ENCODE results near the gene CDC40. TPM values are rescaled to one million over a fixed set of nuclear protein-coding genes. Genes with fewer than 3 reads are reported as not detected.
"Not testable (repeated sequence)": the region's sequence is repeated elsewhere in the genome, so short reads cannot be mapped to it uniquely, and the experiment has no call there.

The CDC40 gene
- polyA plus RNA-seq, 4 donors = 8.9 to 19.1 (median 13.2) TPM

DNA sequence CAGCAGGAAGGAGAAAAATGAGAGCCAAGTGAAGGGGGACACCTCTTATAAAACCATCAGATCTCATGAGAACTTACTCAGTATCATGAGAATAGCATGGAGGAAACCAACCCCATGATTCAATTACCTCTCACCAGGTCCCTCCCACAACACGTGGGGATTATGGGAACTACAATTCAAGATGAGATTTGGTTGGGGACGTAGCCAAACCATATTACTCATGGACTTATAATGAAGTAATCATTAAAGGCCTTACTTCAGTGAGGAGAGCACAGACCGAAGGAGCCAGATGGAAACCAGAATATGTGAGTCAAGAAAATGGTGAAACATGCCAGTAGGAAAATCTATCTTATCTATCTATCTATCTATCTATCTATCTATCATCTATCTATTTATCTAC lies 64.4 kb downstream of the CDC40 start:
- 92 to 94% (median 92%) methylated on average over 3 of the region's 3 CpGs for WGBS, 3 donors
- H3K9me3 ChIP-seq (ENCODE audit: control insufficient read depth in 2 of 2, insufficient read depth in 1 of 2, low read depth in 1 of 2, low read length in 1 of 2); DNase-seq: not testable (repeated sequence)

GRCh38 chr6:110246378-110246777 lies 66.2 kb downstream of the CDC40 start:
- Histone ChIP-seq H3K27ac (ENCODE audit: low read depth in 1 of 3, low read length in 2 of 3) (no peak overlapping the region), H3K4me1 (ENCODE audit: control insufficient read depth in 3 of 3, insufficient read depth in 2 of 3, low read depth in 1 of 3, low read length in 2 of 3) (no peaks in the 10 kb centered on the region), H3K27me3 (ENCODE audit: control insufficient read depth in 3 of 3, insufficient read depth in 3 of 3, low read length in 3 of 3) (no peaks in the 10 kb centered on the region), H3K36me3 (ENCODE audit: control insufficient read depth in 3 of 3, insufficient read depth in 2 of 3, low read depth in 1 of 3, low read length in 3 of 3) (no peaks in the 10 kb centered on the region), H3K4me3 (ENCODE audit: low read depth in 1 of 3, low read length in 3 of 3) (no peak overlapping the region), H3K9me3 (ENCODE audit: control insufficient read depth in 2 of 2, insufficient read depth in 1 of 2, low read depth in 1 of 2, low read length in 1 of 2) (peaks cover 0 to 2% of the 10 kb centered on the region in 2 donors)
- 98 to 99% (median 98%) methylated on average over 3 of the region's 3 CpGs for WGBS, 3 donors
- FAIRE-seq (no peak), DNase-seq (no peak)

More for the DNA sequence above, 64.4 kb downstream of the CDC40 start:
- H3K27ac ChIP-seq (ENCODE audit: low read depth in 1 of 3, low read length in 2 of 3); H3K4me1 ChIP-seq (ENCODE audit: control insufficient read depth in 3 of 3, insufficient read depth in 2 of 3, low read depth in 1 of 3, low read length in 2 of 3); H3K36me3 ChIP-seq (ENCODE audit: control insufficient read depth in 3 of 3, insufficient read depth in 2 of 3, low read depth in 1 of 3, low read length in 3 of 3); FAIRE-seq; H3K4me3 ChIP-seq (ENCODE audit: low read depth in 1 of 3, low read length in 3 of 3); H3K27me3 ChIP-seq (ENCODE audit: control insufficient read depth in 3 of 3, insufficient read depth in 3 of 3, low read length in 3 of 3): not testable (repeated sequence)

DNA sequence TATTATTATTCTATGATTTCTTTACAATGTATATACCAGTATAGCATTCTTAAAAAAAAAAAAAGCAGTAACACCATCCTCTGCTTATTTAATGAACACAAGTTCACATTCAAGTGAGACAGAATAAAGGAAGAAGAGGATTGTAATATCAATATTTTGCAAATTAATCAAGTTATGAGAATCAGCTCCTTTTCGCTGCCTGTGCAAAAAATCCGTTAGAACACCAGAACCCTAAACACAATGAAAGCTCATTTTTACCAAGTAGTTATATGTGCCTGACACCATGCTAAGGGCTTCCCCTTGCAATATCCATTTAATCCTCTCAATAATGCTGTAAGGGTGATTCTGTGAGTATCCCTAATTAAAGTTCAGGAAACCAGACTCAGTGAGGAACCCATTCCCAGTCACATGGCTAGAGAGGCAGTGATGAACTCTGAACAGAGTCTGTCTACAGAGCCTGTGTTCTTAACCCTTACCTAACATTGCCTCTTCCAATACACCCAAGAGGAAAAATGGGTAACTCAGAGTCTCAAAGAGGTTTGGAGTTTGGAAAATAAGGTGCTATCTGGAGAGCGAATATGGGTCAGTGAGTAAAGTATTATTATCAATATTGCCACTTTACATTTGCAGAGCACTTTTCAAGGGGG lies 66.8 kb downstream of the CDC40 start:
- Histone ChIP-seq H3K36me3 (ENCODE audit: control insufficient read depth in 3 of 3, insufficient read depth in 2 of 3, low read depth in 1 of 3, low read length in 3 of 3) (no peaks in the 10 kb centered on the region), H3K27ac (ENCODE audit: low read depth in 1 of 3, low read length in 2 of 3) (no peak overlapping the region), H3K9me3 (ENCODE audit: control insufficient read depth in 2 of 2, insufficient read depth in 1 of 2, low read depth in 1 of 2, low read length in 1 of 2) (peaks cover 0 to 2% of the 10 kb centered on the region in 2 donors), H3K27me3 (ENCODE audit: control insufficient read depth in 3 of 3, insufficient read depth in 3 of 3, low read length in 3 of 3) (no peaks in the 10 kb centered on the region), H3K4me3 (ENCODE audit: low read depth in 1 of 3, low read length in 3 of 3) (no peak overlapping the region), H3K4me1 (ENCODE audit: control insufficient read depth in 3 of 3, insufficient read depth in 2 of 3, low read depth in 1 of 3, low read length in 2 of 3) (no peaks in the 10 kb centered on the region)
- 95 to 96% (median 95%) methylated on average over 3 of the region's 3 CpGs for WGBS, 3 donors
- no peak for DNase-seq
- FAIRE-seq = no peak

DNA sequence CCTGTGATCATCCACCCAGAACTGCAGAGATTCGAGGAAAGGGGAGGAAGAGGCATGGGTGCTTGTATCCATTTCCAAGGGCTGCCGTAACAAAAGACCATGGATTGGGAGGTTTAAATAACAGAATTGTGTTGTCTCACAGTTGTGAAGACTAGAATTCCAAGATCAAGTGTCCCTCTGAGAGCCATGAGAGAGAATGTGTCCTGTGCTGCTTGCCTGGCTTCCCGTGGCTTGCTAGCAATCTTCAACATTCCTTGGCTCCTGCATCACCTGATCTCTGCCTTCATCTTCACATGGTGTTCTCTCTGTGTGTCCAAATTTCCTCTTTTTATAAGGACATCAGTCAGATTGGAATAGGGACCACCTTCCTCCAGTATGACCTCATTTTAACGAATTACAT lies 69.8 kb downstream of the CDC40 start:
- no peak overlapping the region for H3K4me3 ChIP-seq (ENCODE audit: low read depth in 1 of 3, low read length in 3 of 3)
- WGBS, 3 donors = 74 to 90% (median 84%) methylated on average over 4 of the region's 4 CpGs
- H3K36me3 ChIP-seq (ENCODE audit: control insufficient read depth in 3 of 3, insufficient read depth in 2 of 3, low read depth in 1 of 3, low read length in 3 of 3) = no peaks in the 10 kb centered on the region
- no peak overlapping the region for H3K27ac ChIP-seq (ENCODE audit: low read depth in 1 of 3, low read length in 2 of 3)
- FAIRE-seq = no peak
- no peak for DNase-seq
- H3K9me3 ChIP-seq (ENCODE audit: control insufficient read depth in 2 of 2, insufficient read depth in 1 of 2, low read depth in 1 of 2, low read length in 1 of 2) = peaks cover 0 to 2% of the 10 kb centered on the region in 2 donors
- H3K27me3 ChIP-seq (ENCODE audit: control insufficient read depth in 3 of 3, insufficient read depth in 3 of 3, low read length in 3 of 3) = no peaks in the 10 kb centered on the region
- H3K4me1 ChIP-seq (ENCODE audit: control insufficient read depth in 3 of 3, insufficient read depth in 2 of 3, low read depth in 1 of 3, low read length in 2 of 3) = no peaks in the 10 kb centered on the region

- Histone ChIP-seq H3K9me3 (ENCODE audit: control insufficient read depth in 2 of 2, insufficient read depth in 1 of 2, low read depth in 1 of 2, low read length in 1 of 2) (peaks cover 0 to 2% of the 10 kb centered on the region in 2 donors), H3K27me3 (ENCODE audit: control insufficient read depth in 3 of 3, insufficient read depth in 3 of 3, low read length in 3 of 3) (no peaks in the 10 kb centered on the region), H3K4me1 (ENCODE audit: control insufficient read depth in 3 of 3, insufficient read depth in 2 of 3, low read depth in 1 of 3, low read length in 2 of 3) (no peaks in the 10 kb centered on the region), H3K36me3 (ENCODE audit: control insufficient read depth in 3 of 3, insufficient read depth in 2 of 3, low read depth in 1 of 3, low read length in 3 of 3) (no peaks in the 10 kb centered on the region), H3K27ac (ENCODE audit: low read depth in 1 of 3, low read length in 2 of 3) (no peak overlapping the region), H3K4me3 (ENCODE audit: low read depth in 1 of 3, low read length in 3 of 3) (no peak overlapping the region)
- WGBS, 3 donors = 80 to 86% (median 80%) methylated on average over 5 of the region's 5 CpGs
- DNase-seq (no peak), FAIRE-seq (no peak)
Observed at GRCh38 chr6:110250838-110251237, 70.6 kb downstream of the CDC40 start.

DNA sequence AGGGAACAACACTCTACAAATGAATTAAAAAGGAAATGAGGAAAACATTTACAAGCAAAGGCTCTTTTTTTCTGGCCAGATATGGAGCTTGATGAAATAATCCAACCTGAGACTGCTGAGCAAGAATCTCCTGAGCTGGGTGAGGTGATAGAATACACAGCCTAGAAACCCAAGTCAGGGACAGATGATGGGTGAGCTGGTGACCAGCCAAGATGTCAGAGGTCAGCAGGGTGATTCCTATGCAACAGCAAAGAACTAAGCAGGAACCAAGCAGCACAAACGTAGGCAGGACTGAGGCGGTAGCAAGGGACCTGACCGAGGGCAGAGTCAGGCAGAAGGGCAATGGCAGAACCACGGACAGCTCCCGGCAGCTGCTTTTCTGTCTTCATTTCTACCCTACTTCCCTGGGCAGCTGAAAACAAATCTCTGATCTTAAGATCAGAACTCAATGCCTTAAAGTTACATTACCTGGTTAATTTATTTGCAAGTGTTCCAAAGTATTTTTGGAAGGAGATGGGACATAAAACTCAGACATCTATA lies 75.1 kb downstream of the CDC40 start:
- Histone ChIP-seq H3K36me3 (ENCODE audit: control insufficient read depth in 3 of 3, insufficient read depth in 2 of 3, low read depth in 1 of 3, low read length in 3 of 3) (no peaks in the 10 kb centered on the region), H3K9me3 (ENCODE audit: control insufficient read depth in 2 of 2, insufficient read depth in 1 of 2, low read depth in 1 of 2, low read length in 1 of 2) (peaks cover 0 to 6% of the 10 kb centered on the region in 2 donors), H3K4me3 (ENCODE audit: low read depth in 1 of 3, low read length in 3 of 3) (no peak overlapping the region), H3K27me3 (ENCODE audit: control insufficient read depth in 3 of 3, insufficient read depth in 3 of 3, low read length in 3 of 3) (no peaks in the 10 kb centered on the region), H3K4me1 (ENCODE audit: control insufficient read depth in 3 of 3, insufficient read depth in 2 of 3, low read depth in 1 of 3, low read length in 2 of 3) (no peaks in the 10 kb centered on the region), H3K27ac (ENCODE audit: low read depth in 1 of 3, low read length in 2 of 3) (no peak overlapping the region)
- DNase-seq (peak; percentile 8 to 44), FAIRE-seq (no peak)
- WGBS, 3 donors = 12 to 41% (median 19%) methylated on average over 5 of the region's 5 CpGs

- Histone ChIP-seq H3K27me3 (ENCODE audit: control insufficient read depth in 3 of 3, insufficient read depth in 3 of 3, low read length in 3 of 3) (no peaks in the 10 kb centered on the region), H3K4me3 (ENCODE audit: low read depth in 1 of 3, low read length in 3 of 3) (no peak overlapping the region), H3K36me3 (ENCODE audit: control insufficient read depth in 3 of 3, insufficient read depth in 2 of 3, low read depth in 1 of 3, low read length in 3 of 3) (no peaks in the 10 kb centered on the region), H3K4me1 (ENCODE audit: control insufficient read depth in 3 of 3, insufficient read depth in 2 of 3, low read depth in 1 of 3, low read length in 2 of 3) (no peaks in the 10 kb centered on the region), H3K27ac (ENCODE audit: low read depth in 1 of 3, low read length in 2 of 3) (no peak overlapping the region), H3K9me3 (ENCODE audit: control insufficient read depth in 2 of 2, insufficient read depth in 1 of 2, low read depth in 1 of 2, low read length in 1 of 2) (peaks cover 0 to 3% of the 10 kb centered on the region in 2 donors)
- 87 to 89% (median 88%) methylated on average over 2 of the region's 2 CpGs for WGBS, 3 donors
- no peak for DNase-seq
- no peak for FAIRE-seq
Observed at GRCh38 chr6:110256366-110256765, 76.1 kb downstream of the CDC40 start.

GRCh38 chr6:110265273-110265672 lies 85.0 kb downstream of the CDC40 start:
- no peaks in the 10 kb centered on the region for H3K9me3 ChIP-seq (ENCODE audit: control insufficient read depth in 2 of 2, insufficient read depth in 1 of 2, low read depth in 1 of 2, low read length in 1 of 2)
- FAIRE-seq (no peak), DNase-seq (no peak)
- H3K27me3 ChIP-seq (ENCODE audit: control insufficient read depth in 3 of 3, insufficient read depth in 3 of 3, low read length in 3 of 3) = no peaks in the 10 kb centered on the region
- H3K4me1 ChIP-seq (ENCODE audit: control insufficient read depth in 3 of 3, insufficient read depth in 2 of 3, low read depth in 1 of 3, low read length in 2 of 3) = no peaks in the 10 kb centered on the region
- WGBS, 3 donors = 63 to 81% (median 78%) methylated on average over 3 of the region's 3 CpGs
- no peak overlapping the region for H3K4me3 ChIP-seq (ENCODE audit: low read depth in 1 of 3, low read length in 3 of 3)
- no peaks in the 10 kb centered on the region for H3K36me3 ChIP-seq (ENCODE audit: control insufficient read depth in 3 of 3, insufficient read depth in 2 of 3, low read depth in 1 of 3, low read length in 3 of 3)
- no peak overlapping the region for H3K27ac ChIP-seq (ENCODE audit: low read depth in 1 of 3, low read length in 2 of 3)

GRCh38 chr6:110266996-110267395 lies 86.8 kb downstream of the CDC40 start:
- Histone ChIP-seq H3K27me3 (ENCODE audit: control insufficient read depth in 3 of 3, insufficient read depth in 3 of 3, low read length in 3 of 3) (no peaks in the 10 kb centered on the region), H3K4me1 (ENCODE audit: control insufficient read depth in 3 of 3, insufficient read depth in 2 of 3, low read depth in 1 of 3, low read length in 2 of 3) (no peaks in the 10 kb centered on the region), H3K9me3 (ENCODE audit: control insufficient read depth in 2 of 2, insufficient read depth in 1 of 2, low read depth in 1 of 2, low read length in 1 of 2) (no peaks in the 10 kb centered on the region), H3K36me3 (ENCODE audit: control insufficient read depth in 3 of 3, insufficient read depth in 2 of 3, low read depth in 1 of 3, low read length in 3 of 3) (no peaks in the 10 kb centered on the region), H3K27ac (ENCODE audit: low read depth in 1 of 3, low read length in 2 of 3) (no peak overlapping the region), H3K4me3 (ENCODE audit: low read depth in 1 of 3, low read length in 3 of 3) (no peak overlapping the region)
- FAIRE-seq (no peak), DNase-seq (no peak)

All from small intestine (tissue), 7 donors.